SK-N-SH treated with all-trans-retinoic acid at 6 μM for 48 hours (cell line): Measurements from ENCODE around the gene TAAR1.

Experiments used
- ATAC-seq: fragments of 200-7000 bp; cut with Tn5 transposase; 3 replicates; pipeline ENCODE4 v1.9.1; 2020; ENCODE audit warnings: mild to moderate bottlenecking, moderate library complexity
- ARNTL ChIP-seq: fragments of 450-650 bp; formaldehyde crosslinking; IDR thresholded peaks from 2 replicates; pipeline ENCODE4 v1.5.0; 2020; ENCODE audit warnings: low read depth, mild to moderate bottlenecking, moderate library complexity, borderline replicate concordance
- BACH2 ChIP-seq: fragments of 250-450 bp; sonication (Bioruptor Pico); IDR thresholded peaks from 2 replicates; pipeline ENCODE4 v1.9.0; 2021; ENCODE audit warnings: mild to moderate bottlenecking, borderline replicate concordance
- CSDC2 ChIP-seq: fragments of 250-450 bp; sonication (Bioruptor Pico); IDR thresholded peaks from 2 replicates; pipeline ENCODE4 v1.5.0; 2020; ENCODE audit warnings: mild to moderate bottlenecking, moderate library complexity
- ESRRG ChIP-seq: fragments of 250-450 bp; sonication (Bioruptor Pico); IDR thresholded peaks from 2 replicates; pipeline ENCODE4 v1.6.1; 2021; ENCODE audit warnings: mild to moderate bottlenecking
- GLIS3 ChIP-seq: fragments of 250-450 bp; sonication (Bioruptor Pico); IDR thresholded peaks from 2 replicates; pipeline ENCODE4 v1.5.0; 2020; ENCODE audit warnings: mild to moderate bottlenecking, moderate library complexity
- ISL1 ChIP-seq: fragments of 250-450 bp; sonication (Bioruptor Pico); IDR thresholded peaks from 2 replicates; pipeline ENCODE4 v2.1.2; 2022; ENCODE audit warnings: mild to moderate bottlenecking, moderate library complexity
- OSR1 ChIP-seq: fragments of 250-450 bp; sonication (Bioruptor Pico); IDR thresholded peaks from 2 replicates; pipeline ENCODE4 v1.8.0; 2022; ENCODE audit warnings: moderate library complexity, mild to moderate bottlenecking, inconsistent platforms
- PPARA ChIP-seq: fragments of 250-450 bp; sonication (Bioruptor Pico); IDR thresholded peaks from 2 replicates; pipeline ENCODE4 v1.5.0; 2020; ENCODE audit warnings: mild to moderate bottlenecking, borderline replicate concordance
- RARB ChIP-seq: fragments of 250-450 bp; sonication (Bioruptor Pico); IDR thresholded peaks from 2 replicates; pipeline ENCODE4 v1.8.0; 2021; ENCODE audit warnings: mild to moderate bottlenecking, moderate library complexity
- TOX ChIP-seq: fragments of 250-450 bp; sonication (Bioruptor Pico); IDR thresholded peaks from 2 replicates; pipeline ENCODE4 v1.8.0; 2021; ENCODE audit warnings: mild to moderate bottlenecking, moderate library complexity, borderline replicate concordance
- ZC3H10 ChIP-seq: fragments of 250-450 bp; sonication (Bioruptor Pico); IDR thresholded peaks from 2 replicates; pipeline ENCODE4 v1.5.1; 2021; ENCODE audit warnings: mild to moderate bottlenecking, moderate library complexity
- ZFP3 ChIP-seq: fragments of 250-450 bp; sonication (Bioruptor Pico); IDR thresholded peaks from 2 replicates; pipeline ENCODE4 v1.5.0; 2020; ENCODE audit warnings: mild to moderate bottlenecking, moderate library complexity
- ZNF565 ChIP-seq: fragments of 450-650 bp; formaldehyde crosslinking; conservative IDR thresholded peaks from 2 replicates; pipeline ENCODE4 v1.5.0; 2020; ENCODE audit warnings: low read depth, mild to moderate bottlenecking, moderate library complexity
- ZNF70 ChIP-seq: fragments of 450-650 bp; formaldehyde crosslinking; IDR thresholded peaks from 2 replicates; pipeline ENCODE4 v1.5.0; 2020; ENCODE audit warnings: mild to moderate bottlenecking, moderate library complexity
- ZNF8 ChIP-seq: fragments of 450-650 bp; formaldehyde crosslinking; IDR thresholded peaks from 2 replicates; pipeline ENCODE4 v1.5.0; 2020; ENCODE audit warnings: mild to moderate bottlenecking, moderate library complexity
- TF ChIP-seq, protein P1 (sequence below): fragments of 250-450 bp; sonication (Bioruptor Pico); IDR thresholded peaks from 2 replicates; pipeline ENCODE4 v1.5.1; 2020; ENCODE audit warnings: low read depth, mild to moderate bottlenecking, moderate library complexity
- TF ChIP-seq, protein P2 (sequence below): fragments of 250-450 bp; sonication (Bioruptor Pico); IDR thresholded peaks from 2 replicates; pipeline ENCODE4 v1.5.1; 2021; ENCODE audit warnings: mild to moderate bottlenecking, moderate library complexity
- TF ChIP-seq, protein P3 (sequence below): fragments of 250-450 bp; sonication (Bioruptor Pico); IDR thresholded peaks from 2 replicates; pipeline ENCODE4 v1.5.0; 2020; ENCODE audit warnings: mild to moderate bottlenecking, moderate library complexity
- TF ChIP-seq, protein P4 (sequence below): fragments of 250-450 bp; sonication (Bioruptor Pico); IDR thresholded peaks from 2 replicates; pipeline ENCODE4 v1.8.0; 2020; ENCODE audit warnings: mild to moderate bottlenecking, moderate library complexity, borderline replicate concordance
- TF ChIP-seq, protein P5 (sequence below): fragments of 250-450 bp; sonication (Bioruptor Pico); IDR thresholded peaks from 2 replicates; pipeline ENCODE4 v1.8.0; 2021; ENCODE audit warnings: low read depth, mild to moderate bottlenecking, moderate library complexity, borderline replicate concordance

TAAR1 gene

DNA sequence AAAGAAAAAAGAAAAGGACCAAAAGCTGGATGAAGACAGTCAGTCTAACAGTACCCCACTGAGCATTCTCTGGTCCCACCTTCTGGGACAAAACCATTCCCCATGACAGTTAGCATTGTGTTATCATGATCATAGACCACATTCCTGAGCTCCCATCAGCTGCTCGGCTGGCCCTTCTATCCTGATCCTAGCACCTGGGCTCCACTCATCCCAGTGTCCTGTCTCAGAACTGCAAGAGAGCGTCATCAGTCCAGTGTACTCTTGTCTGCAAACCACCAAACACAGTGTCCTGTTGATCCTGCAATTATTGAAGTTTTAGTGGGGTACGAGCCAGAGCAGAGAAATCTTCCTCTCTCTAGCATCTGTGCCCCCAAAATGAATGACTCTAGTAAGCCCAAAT, 16.0 kb upstream of the TAAR1 start:
- no peak for ATAC-seq
- TF ChIP-seq ZNF8 (CRISPR knock-in tag) (no peak), RARB (CRISPR knock-in tag) (no peak), ZNF565 (CRISPR knock-in tag) (no peak), ISL1 (CRISPR knock-in tag) (no peak), ZFP3 (CRISPR knock-in tag) (no peak), ARNTL (CRISPR knock-in tag) (no peak), BACH2 (CRISPR knock-in tag) (no peak), CSDC2 (CRISPR knock-in tag) (no peak), ZNF70 (CRISPR knock-in tag) (no peak), ESRRG (CRISPR knock-in tag) (no peak), ZC3H10 (no peak), PPARA (CRISPR knock-in tag) (no peak), GLIS3 (CRISPR knock-in tag) (no peak), OSR1 (CRISPR knock-in tag) (no peak), TOX (CRISPR knock-in tag) (no peak)
- TF ChIP-seq, protein P1, sequence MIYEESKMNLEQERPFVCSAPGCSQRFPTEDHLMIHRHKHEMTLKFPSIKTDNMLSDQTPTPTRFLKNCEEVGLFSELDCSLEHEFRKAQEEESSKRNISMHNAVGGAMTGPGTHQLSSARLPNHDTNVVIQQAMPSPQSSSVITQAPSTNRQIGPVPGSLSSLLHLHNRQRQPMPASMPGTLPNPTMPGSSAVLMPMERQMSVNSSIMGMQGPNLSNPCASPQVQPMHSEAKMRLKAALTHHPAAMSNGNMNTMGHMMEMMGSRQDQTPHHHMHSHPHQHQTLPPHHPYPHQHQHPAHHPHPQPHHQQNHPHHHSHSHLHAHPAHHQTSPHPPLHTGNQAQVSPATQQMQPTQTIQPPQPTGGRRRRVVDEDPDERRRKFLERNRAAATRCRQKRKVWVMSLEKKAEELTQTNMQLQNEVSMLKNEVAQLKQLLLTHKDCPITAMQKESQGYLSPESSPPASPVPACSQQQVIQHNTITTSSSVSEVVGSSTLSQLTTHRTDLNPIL (CRISPR knock-in tag), result no peak
- TF ChIP-seq, protein P2, sequence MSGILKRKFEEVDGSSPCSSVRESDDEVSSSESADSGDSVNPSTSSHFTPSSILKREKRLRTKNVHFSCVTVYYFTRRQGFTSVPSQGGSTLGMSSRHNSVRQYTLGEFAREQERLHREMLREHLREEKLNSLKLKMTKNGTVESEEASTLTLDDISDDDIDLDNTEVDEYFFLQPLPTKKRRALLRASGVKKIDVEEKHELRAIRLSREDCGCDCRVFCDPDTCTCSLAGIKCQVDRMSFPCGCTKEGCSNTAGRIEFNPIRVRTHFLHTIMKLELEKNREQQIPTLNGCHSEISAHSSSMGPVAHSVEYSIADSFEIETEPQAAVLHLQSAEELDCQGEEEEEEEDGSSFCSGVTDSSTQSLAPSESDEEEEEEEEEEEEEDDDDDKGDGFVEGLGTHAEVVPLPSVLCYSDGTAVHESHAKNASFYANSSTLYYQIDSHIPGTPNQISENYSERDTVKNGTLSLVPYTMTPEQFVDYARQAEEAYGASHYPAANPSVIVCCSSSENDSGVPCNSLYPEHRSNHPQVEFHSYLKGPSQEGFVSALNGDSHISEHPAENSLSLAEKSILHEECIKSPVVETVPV (CRISPR knock-in tag), result no peak
- TF ChIP-seq, protein P3, sequence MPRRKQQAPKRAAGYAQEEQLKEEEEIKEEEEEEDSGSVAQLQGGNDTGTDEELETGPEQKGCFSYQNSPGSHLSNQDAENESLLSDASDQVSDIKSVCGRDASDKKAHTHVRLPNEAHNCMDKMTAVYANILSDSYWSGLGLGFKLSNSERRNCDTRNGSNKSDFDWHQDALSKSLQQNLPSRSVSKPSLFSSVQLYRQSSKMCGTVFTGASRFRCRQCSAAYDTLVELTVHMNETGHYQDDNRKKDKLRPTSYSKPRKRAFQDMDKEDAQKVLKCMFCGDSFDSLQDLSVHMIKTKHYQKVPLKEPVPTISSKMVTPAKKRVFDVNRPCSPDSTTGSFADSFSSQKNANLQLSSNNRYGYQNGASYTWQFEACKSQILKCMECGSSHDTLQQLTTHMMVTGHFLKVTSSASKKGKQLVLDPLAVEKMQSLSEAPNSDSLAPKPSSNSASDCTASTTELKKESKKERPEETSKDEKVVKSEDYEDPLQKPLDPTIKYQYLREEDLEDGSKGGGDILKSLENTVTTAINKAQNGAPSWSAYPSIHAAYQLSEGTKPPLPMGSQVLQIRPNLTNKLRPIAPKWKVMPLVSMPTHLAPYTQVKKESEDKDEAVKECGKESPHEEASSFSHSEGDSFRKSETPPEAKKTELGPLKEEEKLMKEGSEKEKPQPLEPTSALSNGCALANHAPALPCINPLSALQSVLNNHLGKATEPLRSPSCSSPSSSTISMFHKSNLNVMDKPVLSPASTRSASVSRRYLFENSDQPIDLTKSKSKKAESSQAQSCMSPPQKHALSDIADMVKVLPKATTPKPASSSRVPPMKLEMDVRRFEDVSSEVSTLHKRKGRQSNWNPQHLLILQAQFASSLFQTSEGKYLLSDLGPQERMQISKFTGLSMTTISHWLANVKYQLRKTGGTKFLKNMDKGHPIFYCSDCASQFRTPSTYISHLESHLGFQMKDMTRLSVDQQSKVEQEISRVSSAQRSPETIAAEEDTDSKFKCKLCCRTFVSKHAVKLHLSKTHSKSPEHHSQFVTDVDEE, result no peak
- TF ChIP-seq, protein P4, sequence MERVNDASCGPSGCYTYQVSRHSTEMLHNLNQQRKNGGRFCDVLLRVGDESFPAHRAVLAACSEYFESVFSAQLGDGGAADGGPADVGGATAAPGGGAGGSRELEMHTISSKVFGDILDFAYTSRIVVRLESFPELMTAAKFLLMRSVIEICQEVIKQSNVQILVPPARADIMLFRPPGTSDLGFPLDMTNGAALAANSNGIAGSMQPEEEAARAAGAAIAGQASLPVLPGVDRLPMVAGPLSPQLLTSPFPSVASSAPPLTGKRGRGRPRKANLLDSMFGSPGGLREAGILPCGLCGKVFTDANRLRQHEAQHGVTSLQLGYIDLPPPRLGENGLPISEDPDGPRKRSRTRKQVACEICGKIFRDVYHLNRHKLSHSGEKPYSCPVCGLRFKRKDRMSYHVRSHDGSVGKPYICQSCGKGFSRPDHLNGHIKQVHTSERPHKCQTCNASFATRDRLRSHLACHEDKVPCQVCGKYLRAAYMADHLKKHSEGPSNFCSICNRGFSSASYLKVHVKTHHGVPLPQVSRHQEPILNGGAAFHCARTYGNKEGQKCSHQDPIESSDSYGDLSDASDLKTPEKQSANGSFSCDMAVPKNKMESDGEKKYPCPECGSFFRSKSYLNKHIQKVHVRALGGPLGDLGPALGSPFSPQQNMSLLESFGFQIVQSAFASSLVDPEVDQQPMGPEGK (CRISPR knock-in tag), result no peak
- TF ChIP-seq, all 23 proteins: peak for 0

DNA sequence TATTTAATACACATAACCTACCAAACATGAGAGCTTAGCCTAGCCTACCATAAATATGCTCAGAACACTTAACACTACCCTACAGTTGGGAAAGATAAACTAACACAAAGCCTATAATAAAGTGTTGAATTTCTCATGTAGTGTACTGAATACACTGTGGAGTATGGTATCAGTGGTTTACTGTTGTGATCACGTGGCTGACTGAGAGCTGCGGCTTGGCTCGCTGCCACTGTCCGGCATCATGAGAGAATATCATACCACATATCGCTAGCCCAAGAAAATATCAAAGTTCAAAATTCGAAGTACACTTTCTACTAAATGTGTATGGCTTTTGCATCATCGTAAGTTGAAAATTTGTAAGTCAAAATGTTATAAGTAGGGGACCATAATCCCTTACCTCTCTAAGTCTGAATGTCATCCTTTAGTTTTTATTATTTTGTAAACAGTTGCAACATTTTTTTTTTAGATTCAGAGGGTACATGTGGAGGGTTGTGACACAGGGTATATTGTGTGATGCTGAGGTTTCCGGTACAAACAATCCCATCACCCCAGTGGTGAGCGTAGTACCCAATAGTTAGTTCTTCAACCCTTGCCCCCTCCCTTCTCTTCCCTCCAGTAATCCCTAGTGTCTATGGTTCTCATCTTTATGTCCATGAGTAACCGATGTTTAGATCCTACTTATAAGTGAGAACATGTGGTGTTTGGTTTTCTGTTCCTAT, 14.6 kb upstream of the TAAR1 start:
- no peak for ATAC-seq
- TF ChIP-seq ARNTL (CRISPR knock-in tag), result no peak
- TF ChIP-seq ZNF8 (CRISPR knock-in tag), result no peak
- TF ChIP-seq, protein P5, sequence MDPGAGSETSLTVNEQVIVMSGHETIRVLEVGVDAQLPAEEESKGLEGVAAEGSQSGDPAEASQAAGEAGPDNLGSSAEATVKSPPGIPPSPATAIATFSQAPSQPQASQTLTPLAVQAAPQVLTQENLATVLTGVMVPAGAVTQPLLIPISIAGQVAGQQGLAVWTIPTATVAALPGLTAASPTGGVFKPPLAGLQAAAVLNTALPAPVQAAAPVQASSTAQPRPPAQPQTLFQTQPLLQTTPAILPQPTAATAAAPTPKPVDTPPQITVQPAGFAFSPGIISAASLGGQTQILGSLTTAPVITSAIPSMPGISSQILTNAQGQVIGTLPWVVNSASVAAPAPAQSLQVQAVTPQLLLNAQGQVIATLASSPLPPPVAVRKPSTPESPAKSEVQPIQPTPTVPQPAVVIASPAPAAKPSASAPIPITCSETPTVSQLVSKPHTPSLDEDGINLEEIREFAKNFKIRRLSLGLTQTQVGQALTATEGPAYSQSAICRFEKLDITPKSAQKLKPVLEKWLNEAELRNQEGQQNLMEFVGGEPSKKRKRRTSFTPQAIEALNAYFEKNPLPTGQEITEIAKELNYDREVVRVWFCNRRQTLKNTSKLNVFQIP (CRISPR knock-in tag), result no peak
- TF ChIP-seq GLIS3 (CRISPR knock-in tag), result no peak

DNA sequence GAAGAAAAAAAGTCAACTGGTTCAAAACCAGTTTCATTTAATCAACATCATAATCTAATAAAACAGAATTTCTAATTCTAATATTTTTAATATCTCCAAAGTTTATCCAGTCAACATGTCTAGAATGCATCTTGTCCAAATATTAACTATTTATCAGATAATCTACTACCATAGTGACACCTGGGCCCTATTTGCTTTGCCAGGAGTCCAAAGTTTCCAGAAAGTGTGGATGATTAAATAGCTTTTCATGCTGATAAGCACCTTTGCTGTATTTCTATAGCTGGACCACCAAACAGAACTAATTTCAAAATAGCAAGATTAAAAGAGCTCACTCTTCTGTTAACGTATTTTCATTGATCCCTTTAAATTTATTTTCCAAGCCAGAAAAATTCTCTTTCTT, 12.3 kb upstream of the TAAR1 start:
- no peak for TF ChIP-seq ARNTL (CRISPR knock-in tag)
- TF ChIP-seq, protein P2 (CRISPR knock-in tag), result no peak
- ATAC-seq, result no peak
